ENCODE data around the gene TBC1D16. TPM values are rescaled to one million over a fixed set of nuclear protein-coding genes. Genes with fewer than 3 reads are reported as not detected.

Gene TBC1D16
- total RNA-seq, 1 experiment from 2014 or later = 85.8 TPM

GRCh38 chr17:79907217-79907715 lies 128.4 kb downstream of the TBC1D16 start:
- Histone ChIP-seq H3K56ac (ENCODE audit: insufficient read length, low read depth, low read length) (no peak overlapping the region), H2BK120ac (ENCODE audit: low read depth, low read length, poor library complexity, severe bottlenecking) (no peak overlapping the region), H2AK5ac (ENCODE audit: insufficient read length, low read length) (no peak overlapping the region), H3K27me3 (ENCODE audit: insufficient read depth, low read length) (no peaks in the 10 kb centered on the region; the same call in 1 of the 2 replicates), H2BK12ac (ENCODE audit: insufficient read length, low read depth, low read length) (no peak overlapping the region), H4K91ac (ENCODE audit: insufficient read length, low read depth, low read length) (no peak overlapping the region), H3K4me1 (ENCODE audit: insufficient read depth, low read length) (no peaks in the 10 kb centered on the region; the same call in 1 of the 2 replicates), H3K18ac (ENCODE audit: insufficient read length, low read depth, low read length) (no peak overlapping the region), H3K4me2 (ENCODE audit: insufficient read depth, insufficient read length, low read length) (no peak overlapping the region), H3K4ac (ENCODE audit: low read depth, low read length) (no peak overlapping the region), H2BK5ac (ENCODE audit: insufficient read length, low read length) (no peak overlapping the region), H3K79me1 (ENCODE audit: insufficient read depth, low read depth, low read length, poor library complexity, severe bottlenecking) (no peaks in the 10 kb centered on the region), H3K23ac (ENCODE audit: insufficient read length, low read depth, low read length) (no peak overlapping the region), H2AFZ (ENCODE audit: low read length) (no peak overlapping the region), H3T11ph (ENCODE audit: low read length) (no peak overlapping the region), H3K27ac (ENCODE audit: insufficient read length, low read depth, low read length) (no peak overlapping the region), H3K9ac (ENCODE audit: extremely low read depth, insufficient read length, low read length) (no peak overlapping the region), H2BK20ac (ENCODE audit: low read depth, low read length, poor library complexity, severe bottlenecking) (no peak overlapping the region), H3K9me3 (ENCODE audit: control insufficient read depth, low read depth, low read length) (no peaks in the 10 kb centered on the region), H3K79me2 (ENCODE audit: insufficient read depth, low read length) (no peaks in the 10 kb centered on the region), H3K14ac (ENCODE audit: insufficient read depth, low read length) (no peak overlapping the region), H2BK15ac (ENCODE audit: low read depth, low read length) (no peak overlapping the region), H3K23me2 (ENCODE audit: insufficient read length, low read depth, low read length, poor library complexity, severe bottlenecking) (no peaks in the 10 kb centered on the region), H4K20me1 (ENCODE audit: control insufficient read depth, insufficient read depth, insufficient read length) (no peaks in the 10 kb centered on the region), H4K8ac (replicated peaks; ENCODE audit: insufficient read length, low read depth, low read length) (no peak overlapping the region), H4K5ac (ENCODE audit: insufficient read length, low read depth, low read length) (no peak overlapping the region)
- Mint-ChIP-seq H3K9me3 (no peaks in the 10 kb centered on the region), H3K4me1 (peaks cover 8 to 15% of the 10 kb centered on the region in 2 experiments), H3K4me3 (no peak overlapping the region), H3K27ac (peak overlapping the region in 1 of 3 experiments; percentile 23; a peak in 2 of 7 replicates), H3K36me3 (ENCODE audit: insufficient read depth in 1 of 3, low read depth in 3 of 3) (no peaks in the 10 kb centered on the region), H3K27me3 (ENCODE audit: low read depth) (peaks cover 35% of the 10 kb centered on the region)
- DNase-seq = no peak
- WGBS (ENCODE audit: extremely low coverage, insufficient read length, low lambda C conversion rate) = no CpG with 5 or more reads among the region's 11 CpGs
- peak; percentile 29; the same call in 2 of the 3 replicates for TF ChIP-seq CTCF (conservative IDR thresholded peaks at IDR 0.05)
